ENCODE measurements around the gene DFFA. TPM values are rescaled to one million over a fixed set of nuclear protein-coding genes. Genes with fewer than 3 reads are reported as not detected.
A peak's percentile ranks its signal among the peaks of the same experiment; 100 is the strongest.

DFFA gene
- total RNA-seq, 3 donors from 2014 or later (not counting 1 experiment from before 2014, with no cell fraction given), result 17.5 to 21.8 (median 21.5) TPM

DNA sequence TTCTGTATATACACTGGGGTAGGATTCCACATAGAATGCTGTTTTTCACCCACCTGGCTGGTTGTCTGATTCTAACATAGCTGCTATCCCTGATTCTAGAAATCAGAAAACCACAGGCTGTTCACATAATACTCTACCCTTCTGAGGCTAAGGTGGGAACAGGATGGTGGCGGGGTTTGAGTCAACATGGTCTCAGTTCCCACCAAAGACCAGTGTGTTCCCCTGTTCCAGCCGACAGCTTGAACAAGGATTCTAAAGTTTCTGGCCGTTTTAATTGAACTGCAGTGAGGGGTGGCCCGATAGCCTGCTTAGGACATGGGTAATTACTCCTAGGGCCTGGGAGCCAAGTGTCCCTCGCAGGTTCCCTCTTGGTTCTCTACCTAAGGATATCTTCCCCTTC is 40.9 kb upstream of the DFFA start:
- TF ChIP-seq CTCF (IDR thresholded peaks at IDR 0.05), result no peak
- 68% methylated on average over 5 of the region's 5 CpGs for WGBS (ENCODE audit: insufficient coverage)
- intact Hi-C loops (cut with micrococcal nuclease), result loop anchor here (5.0 kb wide), 1 partner anchor 179 kb away; no protein-coding TSS in a partner anchor
- Mint-ChIP-seq H3K4me3 (peak overlapping the region; percentile 54), H3K27ac (peak overlapping the region; percentile 93 to 96), H3K9me3 (no peaks in the 10 kb centered on the region), H3K27me3 (ENCODE audit: low read depth in 2 of 2) (no peaks in the 10 kb centered on the region), H3K4me1 (peaks cover 62 to 74% of the 10 kb centered on the region in 2 donors), H3K36me3 (no peaks in the 10 kb centered on the region)
- no peak overlapping the region for H3K4me3 ChIP-seq (ENCODE audit: low read length)
- peak overlapping the region; percentile 87 for H3K27ac ChIP-seq (ENCODE audit: low read length)
- no peaks in the 10 kb centered on the region for H3K27me3 ChIP-seq (ENCODE audit: control insufficient read depth, insufficient read depth, low read length)
- no peaks in the 10 kb centered on the region for H3K9me3 ChIP-seq (ENCODE audit: control insufficient read depth, insufficient read depth, low read length)
- DNase-seq (peak in 1 of 2 donors; percentile 26), ATAC-seq (no peak)
- no peaks in the 10 kb centered on the region for H3K36me3 ChIP-seq (ENCODE audit: control insufficient read depth, insufficient read depth, low read length)
- H3K4me1 ChIP-seq (ENCODE audit: control insufficient read depth, insufficient read depth, low read length), result peaks cover 57% of the 10 kb centered on the region

DNA sequence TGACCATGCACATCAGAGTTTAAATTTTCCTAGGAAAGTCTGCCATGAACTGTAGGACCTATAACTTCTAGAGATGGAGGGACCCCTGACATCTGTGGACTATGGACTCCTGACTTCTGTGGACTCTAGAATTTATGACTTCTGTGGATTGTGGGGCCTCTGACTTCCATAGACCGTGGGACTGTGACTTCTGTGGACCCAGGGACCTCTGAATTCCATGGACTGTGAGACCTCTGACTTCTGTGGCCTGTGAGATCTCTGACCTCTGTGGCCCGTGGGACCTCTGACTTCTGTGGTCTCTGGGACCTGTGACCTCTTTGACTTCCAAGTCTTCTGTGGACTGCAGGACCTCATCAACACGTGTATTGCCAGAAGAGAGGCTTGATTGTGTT is 39.2 kb upstream of the DFFA start:
- intact Hi-C loops (cut with micrococcal nuclease), result loop anchor here (1.0 to 5.0 kb wide), 3 partner anchors 14 to 181 kb away; no protein-coding TSS in a partner anchor
- no peak for DNase-seq
- H3K4me3 Mint-ChIP-seq, result peak overlapping the region; percentile 83
- H3K36me3 Mint-ChIP-seq, result no peaks in the 10 kb centered on the region
- ATAC-seq, result no peak
- Histone ChIP-seq H3K4me1 (ENCODE audit: control insufficient read depth, insufficient read depth, low read length) (peaks cover 57% of the 10 kb centered on the region), H3K36me3 (ENCODE audit: control insufficient read depth, insufficient read depth, low read length) (no peaks in the 10 kb centered on the region), H3K27me3 (ENCODE audit: control insufficient read depth, insufficient read depth, low read length) (no peaks in the 10 kb centered on the region), H3K4me3 (ENCODE audit: low read length) (no peak overlapping the region), H3K9me3 (ENCODE audit: control insufficient read depth, insufficient read depth, low read length) (no peaks in the 10 kb centered on the region), H3K27ac (ENCODE audit: low read length) (peak overlapping the region; percentile 87)
- no peaks in the 10 kb centered on the region for H3K9me3 Mint-ChIP-seq
- TF ChIP-seq CTCF (IDR thresholded peaks at IDR 0.05), result no peak
- H3K27ac Mint-ChIP-seq, result peak overlapping the region; percentile 93 to 96
- H3K4me1 Mint-ChIP-seq, result peaks cover 73 to 77% of the 10 kb centered on the region in 2 donors
- WGBS (ENCODE audit: insufficient coverage), result 20% methylated on average over 3 of the region's 3 CpGs
- H3K27me3 Mint-ChIP-seq (ENCODE audit: low read depth in 2 of 2), result no peaks in the 10 kb centered on the region

- Histone ChIP-seq H3K9me3 (ENCODE audit: control insufficient read depth, insufficient read depth, low read length) (no peaks in the 10 kb centered on the region), H3K4me1 (ENCODE audit: control insufficient read depth, insufficient read depth, low read length) (peaks cover 56% of the 10 kb centered on the region), H3K4me3 (ENCODE audit: low read length) (no peak overlapping the region), H3K36me3 (ENCODE audit: control insufficient read depth, insufficient read depth, low read length) (no peaks in the 10 kb centered on the region), H3K27me3 (ENCODE audit: control insufficient read depth, insufficient read depth, low read length) (no peaks in the 10 kb centered on the region), H3K27ac (ENCODE audit: low read length) (peak overlapping the region; percentile 87)
- WGBS (ENCODE audit: insufficient coverage), result 15% methylated on average over 12 of the region's 12 CpGs
- peaks cover 68 to 72% of the 10 kb centered on the region in 2 donors for H3K4me1 Mint-ChIP-seq
- H3K36me3 Mint-ChIP-seq, result no peaks in the 10 kb centered on the region
- H3K4me3 Mint-ChIP-seq, result peak overlapping the region; percentile 83
- H3K27ac Mint-ChIP-seq, result peak overlapping the region; percentile 93 to 96
- DNase-seq, result peak; percentile 71 to 86
- peak; percentile 81 to 92 (median 92) for ATAC-seq
- no peak for TF ChIP-seq CTCF (IDR thresholded peaks at IDR 0.05)
- intact Hi-C loops (cut with micrococcal nuclease), result loop anchor here (1.0 to 5.0 kb wide), 3 partner anchors 14 to 181 kb away; no protein-coding TSS in a partner anchor
- H3K9me3 Mint-ChIP-seq, result no peaks in the 10 kb centered on the region
- H3K27me3 Mint-ChIP-seq (ENCODE audit: low read depth in 2 of 2), result no peaks in the 10 kb centered on the region
These were observed 38.5 kb upstream of the DFFA start for GRCh38 chr1:10510520-10511493.
